Stimulated activated CD8-positive, alpha-beta memory T cell treated with anti-CD3 and anti-CD28 coated beads, Interleukin-12 subunit alpha, Interleukin-12 subunit beta, amount 100 ng/mL, for 1 hour (primary cell): ENCODE data around the gene AGAP1.

ENCODE experiments used
- DNase-seq: peaks from one replicate; pipeline ENCODE4 v3.0.0-alpha.2; 2020; ENCODE audit warnings: low read depth

AGAP1 gene

DNA sequence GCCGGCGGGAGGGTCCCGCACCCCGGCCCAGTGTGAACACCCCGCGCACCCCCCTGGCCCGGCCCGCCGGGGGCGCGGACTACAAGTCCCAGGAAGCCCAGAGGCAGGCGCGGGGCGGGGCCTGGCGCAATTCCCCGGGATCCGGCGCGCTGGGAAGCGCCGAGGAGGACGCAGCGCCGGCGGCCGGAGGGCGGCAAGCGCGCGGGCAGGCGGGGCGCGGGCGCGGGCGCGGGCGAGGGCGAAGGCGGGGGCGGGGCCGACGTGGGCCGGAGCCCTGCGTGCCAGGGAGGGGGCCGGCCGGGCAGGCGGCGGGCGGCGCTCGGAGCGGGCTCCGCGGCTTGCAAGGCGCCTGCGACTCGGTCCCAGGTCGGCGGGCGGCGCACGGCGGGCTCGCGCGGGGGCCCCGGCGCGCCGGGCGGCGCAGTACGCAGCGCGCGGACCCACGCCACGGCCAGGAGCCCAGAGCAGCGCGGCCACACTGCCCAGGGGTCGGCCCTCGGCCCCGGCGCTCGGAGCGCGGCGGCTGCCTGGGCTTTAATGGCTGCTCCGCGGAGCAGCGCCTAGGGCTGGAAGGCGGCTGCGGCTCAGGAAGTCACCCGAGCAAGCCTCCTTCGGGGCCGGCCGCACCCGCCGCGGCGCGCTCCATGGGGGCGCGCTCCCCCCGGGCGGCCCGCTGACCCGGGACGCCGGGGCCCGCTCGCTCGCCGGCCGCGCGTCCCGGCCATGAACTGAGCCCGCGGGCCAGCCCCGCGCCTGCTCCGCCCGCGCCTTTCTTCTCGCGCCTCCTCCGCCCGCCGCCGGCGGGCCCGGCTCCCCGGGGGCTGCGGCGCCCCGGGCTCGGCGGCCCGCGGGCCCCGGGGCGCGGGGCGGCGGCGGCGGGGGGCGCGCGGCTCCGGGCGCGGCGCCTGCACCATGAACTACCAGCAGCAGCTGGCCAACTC lies at the start of gene AGAP1:
Gene AGAP1, plus strand, starts transcription at position 269 of the 941 bp plus-strand sequence.
- DNase-seq = peak; percentile 2

DNA sequence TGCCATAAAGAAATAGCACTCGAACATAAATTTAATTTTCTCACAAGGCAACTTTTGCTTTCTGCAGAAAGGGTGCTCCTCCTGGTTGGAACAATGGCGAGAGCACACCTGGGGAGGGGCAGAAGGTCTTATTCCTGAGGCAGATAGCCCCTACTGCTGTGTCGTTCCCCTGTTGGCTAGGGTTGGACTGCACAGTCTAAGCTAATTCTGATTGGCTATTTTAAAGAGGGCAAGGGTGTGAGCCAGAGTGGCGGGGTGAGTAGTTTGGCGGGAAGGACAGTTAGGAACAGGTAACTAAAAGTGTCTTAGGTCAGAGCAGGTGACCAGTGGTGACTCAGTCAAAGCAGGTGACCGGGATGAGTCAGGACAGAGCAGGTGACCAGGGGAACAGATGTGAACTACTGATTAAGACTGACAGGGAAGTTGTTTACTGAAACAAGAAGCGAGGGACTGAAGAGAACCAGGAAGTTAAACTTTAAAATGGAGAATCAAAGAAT lies 49.7 kb upstream of the AGAP1 start:
- DNase-seq = no peak

DNA sequence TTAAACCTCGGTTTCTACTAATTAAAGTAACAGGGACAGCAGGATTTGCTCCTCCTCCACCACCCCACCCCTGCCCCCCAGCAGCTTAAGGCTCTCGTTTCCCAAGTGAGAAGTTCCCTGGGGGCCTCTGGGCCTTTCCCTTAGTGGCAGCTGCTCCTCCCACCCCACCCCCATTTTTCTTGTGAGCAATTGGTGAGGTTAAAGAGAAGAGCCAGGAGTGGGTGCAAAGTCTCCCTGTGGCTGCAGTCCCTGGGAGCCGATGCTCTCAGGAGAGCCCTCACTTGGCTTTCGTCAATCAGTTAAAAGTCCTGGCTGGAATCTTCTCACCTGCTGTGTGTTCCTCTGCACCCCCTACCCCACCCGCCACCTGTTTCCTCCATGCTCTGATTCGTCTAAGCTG lies 48.7 kb upstream of the AGAP1 start:
- no peak for DNase-seq

- DNase-seq = no peak
Observed at GRCh38 chr2:235446082-235446481, 47.8 kb upstream of the AGAP1 start.

DNA sequence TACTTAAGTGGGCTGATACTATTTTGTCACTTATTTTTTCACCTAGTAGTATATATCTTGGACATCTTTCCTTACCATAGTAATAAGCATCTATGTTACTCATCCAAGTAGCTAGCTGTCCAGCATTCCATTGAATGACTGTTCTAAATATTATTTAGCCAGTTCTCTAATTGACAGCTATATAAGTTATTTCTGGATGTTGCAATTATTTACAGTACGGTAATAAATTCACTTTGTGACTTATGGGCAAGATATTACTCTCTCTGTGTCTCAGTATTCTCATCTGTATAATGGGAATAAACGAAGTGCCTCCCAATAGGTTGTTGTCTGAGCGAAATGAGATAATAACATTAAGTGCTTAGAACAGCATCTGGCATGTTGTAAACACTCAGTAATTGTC lies 46.6 kb upstream of the AGAP1 start:
- no peak for DNase-seq

GRCh38 chr2:235449568-235449967 lies 44.3 kb upstream of the AGAP1 start:
- DNase-seq = no peak

DNA sequence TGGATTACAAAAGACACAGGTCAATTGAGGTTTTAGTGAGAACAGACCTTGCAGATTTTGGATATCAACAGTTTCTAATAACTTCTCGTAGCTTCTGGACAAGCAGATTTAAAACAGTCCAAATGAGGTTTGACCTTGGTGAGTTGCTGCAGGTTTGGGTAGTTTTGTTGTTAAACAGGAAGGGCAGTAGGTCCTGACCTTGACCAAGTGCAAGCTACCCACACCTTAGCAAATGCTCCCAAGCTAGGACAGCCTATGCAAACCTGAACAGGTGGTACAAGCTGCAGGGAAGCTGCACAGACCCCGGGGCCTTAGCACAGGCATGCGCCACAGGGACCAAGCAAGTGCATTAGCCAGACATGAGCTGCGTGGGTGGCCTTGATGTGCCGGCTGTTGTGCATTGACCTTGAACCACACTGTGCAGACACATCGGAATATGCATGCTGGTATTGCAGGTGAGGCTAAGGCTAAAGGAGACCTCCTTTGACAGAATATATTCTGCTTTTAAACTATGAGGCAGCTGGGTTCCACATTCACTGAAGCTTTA lies 40.2 kb upstream of the AGAP1 start:
- DNase-seq = no peak

- no peak for DNase-seq
Observed at GRCh38 chr2:235458839-235459273, 35.0 kb upstream of the AGAP1 start.

- DNase-seq = no peak
Observed at GRCh38 chr2:235460548-235461047, 33.2 kb upstream of the AGAP1 start.

GRCh38 chr2:235461763-235462414 lies 32.0 kb upstream of the AGAP1 start:
- DNase-seq = no peak

- DNase-seq = no peak
Observed at GRCh38 chr2:235462415-235462790, 31.4 kb upstream of the AGAP1 start.

- DNase-seq = no peak
Observed at GRCh38 chr2:235463893-235464292, 29.9 kb upstream of the AGAP1 start.

- DNase-seq = no peak
Observed at GRCh38 chr2:235467588-235467987, 26.3 kb upstream of the AGAP1 start.

DNA sequence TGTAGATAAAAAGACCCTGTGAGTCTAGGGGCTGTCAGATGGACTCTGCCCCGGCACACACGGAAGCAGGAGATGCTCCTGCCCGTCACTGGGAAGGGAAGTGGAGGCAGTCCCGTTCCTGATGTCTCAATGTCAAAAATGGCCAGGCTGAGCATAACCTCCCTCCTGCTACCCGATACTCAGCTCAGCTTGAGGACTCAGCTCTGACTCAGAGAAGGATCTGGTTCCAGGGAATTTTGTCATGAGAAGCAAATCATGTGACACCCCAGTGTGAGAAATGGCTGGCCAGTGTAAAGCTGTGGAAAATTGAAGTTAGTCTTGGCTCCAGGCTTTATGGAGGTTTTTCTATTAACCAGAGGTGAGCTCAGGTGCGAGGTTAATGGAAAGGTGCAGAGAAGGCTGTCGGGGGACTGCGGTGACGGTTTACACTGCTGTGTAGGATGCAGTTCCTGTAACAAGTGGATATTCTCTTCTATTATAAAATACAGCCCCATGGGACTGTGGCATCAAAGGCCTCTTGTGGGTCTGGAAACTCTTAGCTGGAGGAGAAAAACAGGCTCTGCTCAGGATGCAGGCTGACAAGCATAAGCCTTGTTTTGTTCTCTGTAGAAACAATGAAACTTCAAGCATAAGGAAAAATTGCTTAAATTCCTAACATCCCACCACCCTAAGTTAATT lies 24.7 kb upstream of the AGAP1 start:
- no peak for DNase-seq

GRCh38 chr2:235471186-235471747 lies 22.6 kb upstream of the AGAP1 start:
- no peak for DNase-seq

- no peak for DNase-seq
Observed at GRCh38 chr2:235472443-235472842, 21.4 kb upstream of the AGAP1 start.

DNA sequence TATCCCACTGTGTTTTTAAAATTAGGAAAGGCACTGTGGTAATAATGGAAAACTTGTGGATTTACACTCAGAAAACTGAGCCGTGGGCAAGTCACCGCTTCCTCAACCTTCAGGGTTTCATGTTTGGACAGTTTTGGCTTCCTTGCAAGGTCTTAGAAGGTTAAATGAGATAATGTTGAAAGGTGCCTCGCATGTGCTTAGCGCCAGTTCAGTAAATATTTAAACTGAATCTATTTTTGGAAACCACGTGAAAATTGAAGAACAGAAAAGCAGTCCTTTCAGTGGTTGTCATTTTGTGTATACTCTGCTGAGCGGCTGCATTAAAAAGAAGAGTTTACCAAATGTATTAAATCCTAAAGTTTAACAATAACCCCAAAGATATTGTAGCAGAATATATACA lies 15.2 kb upstream of the AGAP1 start:
- no peak for DNase-seq

GRCh38 chr2:235479604-235480003 lies 14.2 kb upstream of the AGAP1 start:
- no peak for DNase-seq

GRCh38 chr2:235480614-235481013 lies 13.2 kb upstream of the AGAP1 start:
- DNase-seq = no peak

DNA sequence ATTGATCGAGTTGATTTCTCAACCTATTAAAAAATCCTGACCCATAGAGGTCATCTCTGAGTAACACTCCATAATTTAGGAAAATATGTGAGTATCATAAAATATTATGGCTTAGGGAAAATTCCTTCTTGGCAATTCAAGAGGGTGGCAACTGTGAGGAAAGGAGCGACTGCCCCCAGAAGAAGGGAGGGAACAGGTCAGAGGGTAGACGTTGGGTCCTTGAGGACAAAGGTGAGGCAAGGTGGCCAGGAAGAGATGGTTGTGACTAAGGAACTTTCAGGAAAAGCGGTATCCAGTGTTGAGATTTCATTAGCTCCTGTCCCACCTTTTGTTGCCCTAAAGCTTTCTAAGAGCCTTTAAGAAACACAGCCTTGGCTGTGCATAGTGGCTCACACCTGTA lies 10.5 kb upstream of the AGAP1 start:
- no peak for DNase-seq

- no peak for DNase-seq
Observed at GRCh38 chr2:235485362-235485761, 8.5 kb upstream of the AGAP1 start.

- no peak for DNase-seq
Observed at GRCh38 chr2:235486729-235487128, 7.1 kb upstream of the AGAP1 start.
